Natural killer cell (primary cell): ENCODE measurements around the gene SOCS7. TPM values are rescaled to one million over a fixed set of nuclear protein-coding genes. Genes with fewer than 3 reads are reported as not detected.

Source experiments
- ATAC-seq, 3 donors: fragments of 150-1000 bp in 2 of 3; fragments of 200-7000 bp in 1 of 3; cut with Tn5 transposase; 1 replicate in 1 of 3; 2 replicates in 2 of 3; pipeline ENCODE4 v1.10.0; 2021; ENCODE audit warnings: mild to moderate bottlenecking in 2 of 3, moderate library complexity in 2 of 3
- DNase-seq, 2 donors: peaks; one replicate each; pipeline versions ENCODE4 v3.0.0 to v3.0.0-alpha.2; 2013 to 2021; ENCODE audit warnings: mixed read lengths in 1 of 2
- H3K27ac ChIP-seq: one replicate; pipeline ENCODE4 v1.5.1; 2013; ENCODE audit warnings: mild to moderate bottlenecking, low read length
- H3K27me3 ChIP-seq: one replicate; pipeline ENCODE4 v1.6.1; 2013; ENCODE audit warnings: low read length; ENCODE audit not compliant: control insufficient read depth, insufficient read depth
- H3K36me3 ChIP-seq: one replicate; pipeline ENCODE4 v1.6.1; 2013; ENCODE audit warnings: low read length; ENCODE audit not compliant: control insufficient read depth, insufficient read depth
- H3K4me1 ChIP-seq: one replicate; pipeline ENCODE4 v1.6.1; 2013; ENCODE audit warnings: low read length; ENCODE audit not compliant: control insufficient read depth, insufficient read depth
- H3K4me3 ChIP-seq: one replicate; pipeline ENCODE4 v1.5.1; 2013; ENCODE audit warnings: low read length
- H3K9me3 ChIP-seq: one replicate; pipeline ENCODE4 v1.6.1; 2013; ENCODE audit warnings: low read length; ENCODE audit not compliant: control insufficient read depth, insufficient read depth
- H3K27ac Mint-ChIP-seq, 2 donors: one replicate each; pipeline ENCODE4 v1.8.0; 2022; ENCODE audit warnings: mild to moderate bottlenecking in 2 of 2, mixed read lengths in 2 of 2, moderate library complexity in 1 of 2
- H3K27me3 Mint-ChIP-seq, 2 donors: one replicate each; pipeline ENCODE4 v1.8.0; 2022; ENCODE audit warnings: low read depth in 2 of 2, mixed read lengths in 2 of 2
- H3K36me3 Mint-ChIP-seq: one replicate; pipeline ENCODE4 v1.8.0; 2022; ENCODE audit warnings: mixed read lengths
- H3K4me1 Mint-ChIP-seq, 2 donors: one replicate each; pipeline ENCODE4 v1.8.0; 2022; ENCODE audit warnings: mixed read lengths in 2 of 2
- H3K4me3 Mint-ChIP-seq: one replicate; pipeline ENCODE4 v1.8.0; 2022; ENCODE audit warnings: mild to moderate bottlenecking, moderate library complexity, mixed read lengths
- H3K9me3 Mint-ChIP-seq, 2 donors: one replicate each; pipeline ENCODE4 v1.8.0; 2022; ENCODE audit warnings: mixed read lengths in 2 of 2
- WGBS: methylation state at CpG from one replicate; pipeline ENCODE4 v1.1.7; 2013; ENCODE audit warnings: missing lambda C conversion rate; ENCODE audit not compliant: insufficient coverage; 5-methylcytosine and 5-hydroxymethylcytosine counted together
- intact Hi-C: fragments of 100-400 bp; cut with micrococcal nuclease; formaldehyde crosslinking; loops from one replicate; pipeline ENCODE4 v1.14.2; 2022
- total RNA-seq, 4 donors: library from RNA; stranded (reverse); fragments of 120-200 nt in 1 of 4; gene quantifications; one replicate each; pipeline versions ENCODE4 v1.2.3 to v1.2.4, GENCODE V29; 2013 to 2022
- TF ChIP-seq, protein P1 (sequence below): fragments of 200-600 bp; IDR thresholded peaks from one replicate; pipeline ENCODE4 v1.8.0; 2022; ENCODE audit warnings: antibody characterized with exemption

SOCS7 gene
- total RNA-seq, 3 donors from 2014 or later (not counting 1 experiment from before 2014, with no cell fraction given): 13.6 to 31.8 (median 21.2) TPM

- H3K4me1 ChIP-seq: peaks cover 19% of the 10 kb centered on the region
- intact Hi-C loops: no loop called here
- H3K9me3 Mint-ChIP-seq: no peaks in the 10 kb centered on the region
- peak; percentile 21 to 37 for DNase-seq
- peak in 2 of 3 donors; percentile 12 to 17 for ATAC-seq
- H3K27ac Mint-ChIP-seq: peak overlapping the region in 1 of 2 donors; percentile 95
- H3K36me3 ChIP-seq: no peaks in the 10 kb centered on the region
- H3K27me3 ChIP-seq: no peaks in the 10 kb centered on the region
- TF ChIP-seq, protein P1, sequence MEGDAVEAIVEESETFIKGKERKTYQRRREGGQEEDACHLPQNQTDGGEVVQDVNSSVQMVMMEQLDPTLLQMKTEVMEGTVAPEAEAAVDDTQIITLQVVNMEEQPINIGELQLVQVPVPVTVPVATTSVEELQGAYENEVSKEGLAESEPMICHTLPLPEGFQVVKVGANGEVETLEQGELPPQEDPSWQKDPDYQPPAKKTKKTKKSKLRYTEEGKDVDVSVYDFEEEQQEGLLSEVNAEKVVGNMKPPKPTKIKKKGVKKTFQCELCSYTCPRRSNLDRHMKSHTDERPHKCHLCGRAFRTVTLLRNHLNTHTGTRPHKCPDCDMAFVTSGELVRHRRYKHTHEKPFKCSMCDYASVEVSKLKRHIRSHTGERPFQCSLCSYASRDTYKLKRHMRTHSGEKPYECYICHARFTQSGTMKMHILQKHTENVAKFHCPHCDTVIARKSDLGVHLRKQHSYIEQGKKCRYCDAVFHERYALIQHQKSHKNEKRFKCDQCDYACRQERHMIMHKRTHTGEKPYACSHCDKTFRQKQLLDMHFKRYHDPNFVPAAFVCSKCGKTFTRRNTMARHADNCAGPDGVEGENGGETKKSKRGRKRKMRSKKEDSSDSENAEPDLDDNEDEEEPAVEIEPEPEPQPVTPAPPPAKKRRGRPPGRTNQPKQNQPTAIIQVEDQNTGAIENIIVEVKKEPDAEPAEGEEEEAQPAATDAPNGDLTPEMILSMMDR: no peak
- H3K9me3 ChIP-seq: no peaks in the 10 kb centered on the region
- H3K4me3 Mint-ChIP-seq: peak overlapping the region; percentile 87
- no peaks in the 10 kb centered on the region for H3K36me3 Mint-ChIP-seq
- H3K4me3 ChIP-seq: peak overlapping the region; percentile 51
- under 1% methylated on average over 72 of the region's 72 CpGs for WGBS
- H3K27ac ChIP-seq: no peak overlapping the region
- no peaks in the 10 kb centered on the region for H3K27me3 Mint-ChIP-seq
- H3K4me1 Mint-ChIP-seq: peaks cover 49 to 53% of the 10 kb centered on the region in 2 donors
Measured at GRCh38 chr17:38352245-38353085, 821 bp downstream of the SOCS7 start.

DNA sequence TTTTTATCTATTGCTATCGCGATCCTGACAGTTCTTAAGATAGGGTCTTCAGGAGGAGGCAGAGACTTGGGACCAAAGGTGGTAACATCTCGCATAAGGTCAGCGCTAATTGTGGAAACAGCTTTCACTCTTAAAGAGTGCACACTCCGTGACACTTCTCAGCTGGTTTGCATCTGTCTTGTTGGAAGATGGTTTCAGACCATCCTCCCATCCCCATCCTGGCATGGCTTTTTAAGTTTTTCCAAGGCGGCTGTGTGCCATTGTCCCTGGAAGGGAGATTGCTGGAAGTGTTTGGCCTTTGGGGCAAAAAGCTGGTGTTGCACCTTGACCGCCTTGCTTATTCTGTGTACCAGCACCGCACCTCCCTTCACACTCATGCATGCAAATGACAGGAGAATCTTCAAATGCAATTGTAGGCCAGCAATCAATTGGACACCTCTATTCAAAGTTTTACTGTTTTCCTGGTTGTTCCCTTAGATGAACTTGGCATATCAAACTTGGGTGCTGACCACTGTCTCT, 1.5 kb downstream of the SOCS7 start:
- peaks cover 52 to 56% of the 10 kb centered on the region in 2 donors for H3K4me1 Mint-ChIP-seq
- WGBS: 28% methylated on average over 7 of the region's 8 CpGs
- ATAC-seq: no peak
- Histone ChIP-seq H3K9me3 (no peaks in the 10 kb centered on the region), H3K4me3 (peak overlapping the region; percentile 51), H3K36me3 (no peaks in the 10 kb centered on the region), H3K4me1 (peaks cover 19% of the 10 kb centered on the region), H3K27ac (no peak overlapping the region), H3K27me3 (no peaks in the 10 kb centered on the region)
- intact Hi-C loops: no loop called here
- TF ChIP-seq, protein P1: no peak
- H3K4me3 Mint-ChIP-seq: peak overlapping the region; percentile 87
- peak overlapping the region in 1 of 2 donors; percentile 95 for H3K27ac Mint-ChIP-seq
- DNase-seq: no peak
- H3K27me3 Mint-ChIP-seq: no peaks in the 10 kb centered on the region
- no peaks in the 10 kb centered on the region for H3K9me3 Mint-ChIP-seq
- no peaks in the 10 kb centered on the region for H3K36me3 Mint-ChIP-seq

DNA sequence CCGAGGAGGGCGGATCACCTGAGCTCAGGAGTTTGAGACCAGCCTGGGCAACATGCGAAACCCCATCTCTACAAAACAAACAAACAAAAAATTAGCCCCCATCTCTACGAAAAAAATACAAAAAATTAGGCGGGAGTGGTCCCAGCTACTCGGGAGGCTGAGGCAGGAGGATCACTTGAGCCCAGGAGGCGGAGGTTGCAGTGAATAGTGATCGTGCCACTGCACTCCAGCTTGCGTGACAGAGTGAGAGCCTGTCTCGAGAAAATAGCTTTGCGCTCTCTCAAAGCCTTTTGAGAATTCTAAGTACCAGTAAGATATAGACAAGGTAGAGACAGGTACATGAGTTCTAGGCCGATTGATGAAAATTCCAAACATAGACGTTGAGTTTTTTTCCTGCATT, 2.0 kb downstream of the SOCS7 start:
- H3K4me3 ChIP-seq: no peak overlapping the region
- H3K4me1 ChIP-seq: peaks cover 19% of the 10 kb centered on the region
- ATAC-seq (no peak), DNase-seq (no peak)
- peak overlapping the region; percentile 87 for H3K4me3 Mint-ChIP-seq
- H3K4me1 Mint-ChIP-seq: peaks cover 52 to 61% of the 10 kb centered on the region in 2 donors
- TF ChIP-seq, protein P1: no peak
- H3K27ac Mint-ChIP-seq: no peak overlapping the region
- 93% methylated on average over 13 of the region's 13 CpGs for WGBS
- no peaks in the 10 kb centered on the region for H3K27me3 Mint-ChIP-seq
- intact Hi-C loops: no loop called here
- H3K27me3 ChIP-seq: no peaks in the 10 kb centered on the region
- H3K36me3 Mint-ChIP-seq: no peaks in the 10 kb centered on the region
- no peaks in the 10 kb centered on the region for H3K36me3 ChIP-seq
- H3K9me3 Mint-ChIP-seq: no peaks in the 10 kb centered on the region
- H3K27ac ChIP-seq: no peak overlapping the region
- no peaks in the 10 kb centered on the region for H3K9me3 ChIP-seq
